Islet of Langerhans (tissue), 1 donor: Measurements from ENCODE around the gene OR52K2.
"Not testable (repeated sequence)": the region's sequence is repeated elsewhere in the genome, so short reads cannot be mapped to it uniquely, and the experiment has no call there.

ENCODE experiments used
- FAIRE-seq: peaks from one replicate; lab custom pipeline; 2011; peaks lifted over from hg19 to GRCh38; lab: Jason Lieb, UNC

The OR52K2 gene

GRCh38 chr11:4480577-4481239 is 31.6 kb downstream of the OR52K2 start:
- FAIRE-seq, result no peak

DNA sequence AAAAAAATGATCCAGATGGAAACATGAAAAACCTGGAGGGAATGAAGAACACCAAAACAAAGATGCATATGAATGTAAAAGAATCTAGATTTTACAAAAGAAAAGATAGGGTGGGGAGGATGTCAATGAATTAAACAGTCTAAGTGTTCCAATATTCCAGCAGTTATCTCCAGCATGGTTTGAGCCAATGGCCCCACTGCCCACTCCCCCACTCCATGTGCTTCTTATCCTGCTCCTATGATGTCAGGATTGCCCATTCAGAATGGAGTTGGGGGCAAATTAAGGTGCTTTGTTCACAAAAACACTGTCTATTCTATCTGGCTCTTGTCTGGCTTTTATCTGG is 32.1 kb downstream of the OR52K2 start:
- no peak for FAIRE-seq

- no peak for FAIRE-seq
Observed at GRCh38 chr11:4482445-4482844, 33.4 kb downstream of the OR52K2 start, which contains the start of gene OR52K1. Gene OR52K1, plus strand, starts transcription at chr11:4482646. Its CDS starts 6,255 bp downstream, at chr11:4488901.

DNA sequence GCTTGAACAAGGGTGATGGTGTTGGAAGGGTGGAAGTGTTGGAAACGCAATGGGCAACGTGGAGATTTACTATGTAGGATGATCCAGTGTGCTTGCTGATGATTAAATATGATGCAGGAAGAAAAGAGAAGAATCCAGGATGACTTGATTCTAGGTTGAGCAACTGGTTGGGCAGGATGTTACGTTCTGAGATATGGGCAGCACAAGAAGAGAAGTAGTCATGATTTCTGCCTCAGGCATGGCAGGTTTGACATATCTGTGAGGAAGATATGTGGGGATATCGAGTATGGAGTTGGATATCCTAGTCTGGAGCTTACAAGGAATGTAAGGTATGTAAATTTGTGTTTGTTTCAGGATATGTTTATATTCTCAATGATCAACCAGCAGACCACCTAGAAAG is 35.2 kb downstream of the OR52K2 start:
- no peak for FAIRE-seq

DNA sequence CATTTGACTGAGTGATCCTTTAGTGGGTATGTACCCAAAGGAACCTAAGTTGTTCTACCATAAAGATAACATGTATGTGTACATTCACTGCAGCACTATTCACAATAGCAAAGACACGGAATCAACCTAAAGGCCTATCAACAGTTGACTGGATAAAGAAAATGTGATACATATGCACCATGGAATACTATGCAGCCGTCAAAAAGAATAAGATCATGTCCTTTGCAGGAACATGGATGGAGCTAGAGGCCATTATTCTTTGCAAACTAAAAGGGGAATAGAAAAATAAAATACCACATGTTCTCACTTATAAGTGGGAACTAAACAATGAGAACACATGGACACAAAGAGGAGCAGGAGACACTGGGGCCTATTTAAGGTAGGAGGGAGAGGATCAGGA is 42.3 kb downstream of the OR52K2 start:
- not testable (repeated sequence) for FAIRE-seq

- no peak for FAIRE-seq
Observed at GRCh38 chr11:4491878-4492606, 42.9 kb downstream of the OR52K2 start.

GRCh38 chr11:4493480-4493818 is 44.4 kb downstream of the OR52K2 start:
- no peak for FAIRE-seq

DNA sequence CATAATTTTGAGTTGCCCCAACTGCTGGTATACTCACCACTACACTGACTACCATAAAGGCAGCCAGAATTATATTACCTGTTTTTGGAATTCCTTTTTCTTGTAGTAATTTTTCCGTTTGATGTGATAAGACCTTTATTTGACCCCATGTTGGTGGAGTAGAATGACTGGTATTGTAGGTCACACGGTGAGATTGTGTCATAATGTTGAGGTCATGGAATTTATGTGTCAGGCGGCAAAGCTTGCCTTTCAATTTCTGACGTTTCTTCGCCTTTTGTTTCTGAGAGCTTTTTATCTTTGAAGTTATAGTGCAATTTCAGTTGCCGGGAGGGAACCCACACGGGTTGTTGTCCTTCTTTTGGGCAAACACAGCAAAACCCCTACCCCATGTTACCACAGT is 46.4 kb downstream of the OR52K2 start:
- no peak for FAIRE-seq

GRCh38 chr11:4495986-4496385 is 46.9 kb downstream of the OR52K2 start:
- no peak for FAIRE-seq

DNA sequence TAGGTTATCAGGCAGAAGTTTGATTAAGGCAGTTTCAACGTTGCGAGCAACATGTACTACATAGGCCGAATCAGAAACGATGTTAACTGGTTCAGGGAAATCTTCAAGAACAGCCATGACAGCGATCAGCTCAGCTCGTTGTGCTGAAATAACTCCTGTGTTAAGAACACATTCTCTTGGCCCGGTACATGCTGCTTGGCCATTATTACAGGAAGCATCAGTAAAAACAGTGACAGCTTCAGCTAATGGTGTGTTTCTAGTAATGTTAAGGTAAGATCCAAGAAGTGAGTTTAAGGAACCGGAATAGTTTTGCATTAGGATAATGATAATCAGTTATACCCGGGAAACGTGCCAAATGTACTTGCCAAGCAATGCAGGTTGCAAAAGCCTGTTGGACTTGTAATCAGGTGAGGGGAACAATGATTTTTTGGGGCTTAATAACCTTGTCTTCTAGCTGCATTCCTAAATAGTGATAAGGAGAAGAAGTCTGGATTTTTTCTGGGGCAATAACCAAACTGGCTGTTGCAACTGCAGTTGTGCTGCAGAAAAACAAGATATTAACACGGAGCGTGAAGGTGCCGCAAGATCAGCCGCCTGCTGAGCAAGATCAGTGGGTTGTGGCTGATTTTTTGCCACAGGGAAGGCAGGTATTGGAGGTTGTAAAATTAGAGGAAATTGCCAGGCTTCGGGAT is 47.6 kb downstream of the OR52K2 start:
- FAIRE-seq, result no peak
